A549 (cell line): ENCODE data around the gene TPSB2. TPM values are rescaled to one million over a fixed set of nuclear protein-coding genes. Genes with fewer than 3 reads are reported as not detected.

Source experiments
- ATAC-seq, 2 experiments: fragments of 200-7000 bp in 1 of 2; fragments of >200 bp in 1 of 2; cut with Nextera tagmentation in 1 of 2; cut with Tn5 transposase in 1 of 2; 3 replicates each; pipeline versions ENCODE4 v1.8.0 to v1.9.1; 2018 to 2020; ENCODE audit warnings: mild to moderate bottlenecking in 1 of 2, moderate library complexity in 1 of 2
- CTCF ChIA-PET: fragments of 300-600 bp; sonication (Branson Sonifier 250); formaldehyde crosslinking; extraction: SDS; loops from one replicate; lab custom pipeline; 2021; ENCODE audit warnings: antibody characterized with exemption, inconsistent platforms; lab: Yijun Ruan, JAX
- POLR2A ChIA-PET: fragments of 350-600 bp; formaldehyde crosslinking; extraction: SDS; loops from one replicate; lab custom pipeline; 2021; ENCODE audit warnings: antibody characterized with exemption, inconsistent platforms; lab: Yijun Ruan, JAX
- DNase-seq, 2 experiments: peaks; one replicate each; pipeline versions ENCODE4 v3.0.0 to v3.0.0-alpha.2; 2011 to 2016; ENCODE audit warnings: low read depth in 1 of 2, low spot score in 1 of 2
- FAIRE-seq: peaks from 2 replicates; lab custom pipeline; 2011; peaks lifted over from hg19 to GRCh38; lab: Jason Lieb, UNC
- H3K27ac ChIP-seq, 2 experiments: fragments of >200 bp; sonication (Bioruptor Twin); formaldehyde crosslinking; 3 replicates each; pipeline ENCODE4 v1.5.1; 2016 to 2017
- H3K4me1 ChIP-seq: fragments of >200 bp; sonication (Bioruptor Twin); formaldehyde crosslinking; 3 replicates; pipeline ENCODE4 v1.6.1; 2016
- H3K4me2 ChIP-seq: fragments of >200 bp; sonication (Bioruptor Twin); formaldehyde crosslinking; 3 replicates; pipeline ENCODE4 v1.6.1; 2016
- H3K4me3 ChIP-seq: fragments of >200 bp; sonication (Bioruptor Twin); formaldehyde crosslinking; 3 replicates; pipeline ENCODE4 v1.5.1; 2016
- H3K9me3 ChIP-seq: fragments of >200 bp; sonication (Bioruptor Twin); formaldehyde crosslinking; 3 replicates; pipeline ENCODE4 v1.6.1; 2016
- ATOH8 ChIP-seq: fragments of 250-450 bp; sonication (Bioruptor Pico); IDR thresholded peaks from 2 replicates; pipeline ENCODE4 v1.5.0; 2020; ENCODE audit warnings: low read depth, mild to moderate bottlenecking, moderate library complexity
- BHLHE40 ChIP-seq: IDR thresholded peaks from 2 replicates; pipeline ENCODE4 v1.6.1; 2012; ENCODE audit warnings: low read depth, low read length, inconsistent platforms
- CEBPB ChIP-seq, 2 experiments: fragments of >200 bp in 1 of 2; sonication (Bioruptor Twin) in 1 of 2; formaldehyde crosslinking in 1 of 2; IDR thresholded peaks; 2 replicates each; pipeline ENCODE4 v1.6.1; 2012 to 2016
- CHD2 ChIP-seq: fragments of 150-350 bp; IDR thresholded peaks from 2 replicates; pipeline ENCODE4 v1.6.1; 2014; ENCODE audit warnings: low read length; ENCODE audit not compliant: partially characterized antibody
- CTCF ChIP-seq: fragments of >200 bp; sonication (Bioruptor Twin); formaldehyde crosslinking; IDR thresholded peaks from 3 replicates; pipeline ENCODE4 v1.5.1; 2016
- EHF ChIP-seq: fragments of 250-450 bp; sonication (Bioruptor Pico); IDR thresholded peaks from 2 replicates; pipeline ENCODE4 v1.5.0; 2020; ENCODE audit warnings: mild to moderate bottlenecking
- EP300 ChIP-seq, 2 experiments: fragments of >200 bp; sonication (Bioruptor Twin); formaldehyde crosslinking; IDR thresholded peaks; 2 replicates in 1 of 2; 3 replicates in 1 of 2; pipeline ENCODE4 v1.6.1; 2016 to 2017
- FOSB ChIP-seq: fragments of 250-450 bp; sonication (Bioruptor Pico); IDR thresholded peaks from 2 replicates; pipeline ENCODE4 v1.5.0; 2020; ENCODE audit warnings: mild to moderate bottlenecking, moderate library complexity
- GATA3 ChIP-seq: IDR thresholded peaks from 2 replicates; pipeline ENCODE4 v1.6.1; 2012; ENCODE audit warnings: borderline replicate concordance
- HDAC2 ChIP-seq: fragments of 200-600 bp; sonication (generic); IDR thresholded peaks from 2 replicates; pipeline ENCODE4 v1.6.1; 2016
- HES2 ChIP-seq: fragments of >200 bp; sonication (Bioruptor Twin); formaldehyde crosslinking; IDR thresholded peaks from 2 replicates; pipeline ENCODE4 v1.6.1; 2016
- HOXA7 ChIP-seq: fragments of 250-450 bp; sonication (Bioruptor Pico); IDR thresholded peaks from 2 replicates; pipeline ENCODE4 v1.5.0; 2020; ENCODE audit warnings: mild to moderate bottlenecking, moderate library complexity
- HOXB13 ChIP-seq: fragments of 250-450 bp; sonication (Bioruptor Pico); IDR thresholded peaks from 2 replicates; pipeline ENCODE4 v1.5.0; 2020; ENCODE audit warnings: low read depth, mild to moderate bottlenecking, moderate library complexity
- JUN ChIP-seq, 2 experiments: fragments of >200 bp; sonication (Bioruptor Twin); formaldehyde crosslinking; IDR thresholded peaks; 2 replicates in 1 of 2; 3 replicates in 1 of 2; pipeline ENCODE4 v1.6.1; 2016 to 2017
- KDM1A ChIP-seq: fragments of 200-600 bp; sonication (generic); IDR thresholded peaks from 2 replicates; pipeline ENCODE4 v1.6.1; 2016; ENCODE audit warnings: low read depth, mild to moderate bottlenecking
- KDM5A ChIP-seq: fragments of 200-600 bp; sonication (generic); IDR thresholded peaks from 2 replicates; pipeline ENCODE4 v1.6.1; 2016; ENCODE audit warnings: antibody characterized with exemption, mild to moderate bottlenecking
- MAX ChIP-seq: IDR thresholded peaks from 2 replicates; pipeline ENCODE4 v1.6.1; 2012
- MAZ ChIP-seq: fragments of 150-350 bp; IDR thresholded peaks from 2 replicates; pipeline ENCODE4 v1.6.1; 2014; ENCODE audit warnings: antibody characterized with exemption, low read depth, low read length, borderline replicate concordance
- MYC ChIP-seq: IDR thresholded peaks from 2 replicates; pipeline ENCODE4 v1.6.1; 2012; ENCODE audit warnings: mild to moderate bottlenecking, inconsistent platforms, low read length, improper control_type of control experiment, borderline replicate concordance
- NFE2L2 ChIP-seq: fragments of 150-350 bp; conservative IDR thresholded peaks from 2 replicates; pipeline ENCODE4 v1.6.1; 2014; ENCODE audit warnings: low read length
- NR3C1 ChIP-seq: fragments of >200 bp; sonication (Bioruptor Twin); formaldehyde crosslinking; IDR thresholded peaks from 3 replicates; pipeline ENCODE4 v1.6.1; 2017
- PBX3 ChIP-seq: IDR thresholded peaks from 2 replicates; pipeline ENCODE4 v1.6.1; 2012
- POLR2A ChIP-seq: IDR thresholded peaks from 2 replicates; pipeline ENCODE4 v1.6.1; 2012; ENCODE audit warnings: mild to moderate bottlenecking, low read length
- POLR2AphosphoS2 ChIP-seq: conservative IDR thresholded peaks from 2 replicates; pipeline ENCODE4 v1.6.1; 2012; ENCODE audit warnings: low read length, improper control_type of control experiment, inconsistent platforms
- RAD21 ChIP-seq, 2 experiments: fragments of >200 bp in 1 of 2; sonication (Bioruptor Twin) in 1 of 2; formaldehyde crosslinking in 1 of 2; IDR thresholded peaks in 1 of 2; conservative IDR thresholded peaks in 1 of 2; 2 replicates in 1 of 2; 3 replicates in 1 of 2; pipeline ENCODE4 v1.6.1; 2012 to 2018; ENCODE audit warnings: inconsistent platforms in 1 of 2
- RCOR1 ChIP-seq: fragments of 150-350 bp; IDR thresholded peaks from 2 replicates; pipeline ENCODE4 v1.6.1; 2014; ENCODE audit warnings: antibody characterized with exemption, low read length, low read depth
- RNF2 ChIP-seq: fragments of 200-600 bp; sonication (generic); IDR thresholded peaks from 2 replicates; pipeline ENCODE4 v1.6.1; 2016; ENCODE audit warnings: low read depth, mild to moderate bottlenecking, antibody characterized with exemption, moderate library complexity, borderline replicate concordance
- SMC3 ChIP-seq: fragments of >200 bp; sonication (Bioruptor Twin); formaldehyde crosslinking; IDR thresholded peaks from 3 replicates; pipeline ENCODE4 v1.6.1; 2018; ENCODE audit warnings: inconsistent platforms
- TFCP2L1 ChIP-seq: fragments of 250-450 bp; sonication (Bioruptor Pico); IDR thresholded peaks from 2 replicates; pipeline ENCODE4 v1.5.0; 2021; ENCODE audit warnings: mild to moderate bottlenecking
- USF2 ChIP-seq: fragments of 450-650 bp; IDR thresholded peaks from 2 replicates; pipeline ENCODE4 v1.6.1; 2014; ENCODE audit warnings: antibody characterized with exemption
- ZC3H11A ChIP-seq: fragments of 450-650 bp; IDR thresholded peaks from 2 replicates; pipeline ENCODE4 v1.6.1; 2014; ENCODE audit warnings: antibody characterized with exemption, mild to moderate bottlenecking
- ZFP36 ChIP-seq: fragments of 450-650 bp; IDR thresholded peaks from 2 replicates; pipeline ENCODE4 v1.6.1; 2014; ENCODE audit warnings: borderline replicate concordance; ENCODE audit not compliant: partially characterized antibody
- ZNF302 ChIP-seq: fragments of 250-450 bp; sonication (Bioruptor Pico); IDR thresholded peaks from 2 replicates; pipeline ENCODE4 v1.9.0; 2021; ENCODE audit warnings: inconsistent platforms, mild to moderate bottlenecking, moderate library complexity
- ZSCAN20 ChIP-seq: fragments of 250-450 bp; sonication (Bioruptor Pico); IDR thresholded peaks from 2 replicates; pipeline ENCODE4 v1.8.0; 2022; ENCODE audit warnings: mild to moderate bottlenecking, moderate library complexity
- WGBS: methylation state at CpG from one replicate; pipeline ENCODE4 v1.1.6; 2017; ENCODE audit errors: missing lambda C conversion rate; 5-methylcytosine and 5-hydroxymethylcytosine counted together
- polyA plus RNA-seq, 4 experiments: library from polyadenylated mRNA; depleted of rRNA in 3 of 4; stranded (reverse); fragments of >200 nt; fragmentation: RNase III in 1 of 4; extraction: RNeasy Plus Mini Kit Qiagen cat#74134 plus additional on column Dnase treatment in 1 of 4; gene quantifications; 2 replicates in 3 of 4; 3 replicates in 1 of 4; pipeline ENCODE4 v1.2.3, GENCODE V29; 2011 to 2017

Gene TPSB2
- polyA plus RNA-seq, 2 of the 4 experiments (the other 2 are of a cell fraction), result not detected

- H3K4me1 ChIP-seq, result 0 out of 3 replicates have a peak, but pooled peaks cover 5% of the 10 kb centered on the region
- no peak overlapping the region for H3K4me2 ChIP-seq
- no peaks in the 10 kb centered on the region for H3K9me3 ChIP-seq
- POLR2A ChIA-PET, result no interaction called here
- CTCF ChIA-PET, result interaction anchor here (1.0 kb wide), 1 partner anchor 37 kb away, joined by 6 read pairs; no protein-coding TSS in a partner anchor
- no peak for ATAC-seq
- H3K27ac ChIP-seq, result no peak overlapping the region
- TF ChIP-seq ATOH8 (CRISPR knock-in tag), result no peak
- no peak for TF ChIP-seq HOXA7 (CRISPR knock-in tag)
- TF ChIP-seq MAZ, result no peak
- TF ChIP-seq USF2, result no peak
- no peak for TF ChIP-seq EP300 (IDR thresholded peaks at IDR 0.05)
- no peak for TF ChIP-seq MAX
- TF ChIP-seq HES2, result no peak
- no peak for TF ChIP-seq RAD21 (conservative IDR thresholded peaks at IDR 0.05 in 1 of 2, IDR thresholded peaks at IDR 0.05 in 1 of 2)
- TF ChIP-seq ZC3H11A, result no peak
- TF ChIP-seq SMC3, result no peak
- no peak for TF ChIP-seq POLR2AphosphoS2
- no peak for TF ChIP-seq GATA3
- TF ChIP-seq CEBPB (IDR thresholded peaks at IDR 0.05), result no peak
- TF ChIP-seq KDM1A, result no peak
- TF ChIP-seq HOXB13, result no peak
- TF ChIP-seq NFE2L2, result no peak
- no peak for TF ChIP-seq PBX3
- TF ChIP-seq TFCP2L1 (CRISPR knock-in tag), result no peak
- TF ChIP-seq EHF (CRISPR knock-in tag), result no peak
- TF ChIP-seq, all 56 proteins: peak for 0
- H3K4me3 ChIP-seq, result no peak overlapping the region
- DNase-seq (no peak), FAIRE-seq (no peak)
- 72% methylated on average over 11 of the region's 15 CpGs for WGBS
Measured at GRCh38 chr16:1263591-1264344, 33.8 kb upstream of the TPSB2 start.

- DNase-seq (no peak), FAIRE-seq (no peak), ATAC-seq (no peak)
- no peak overlapping the region for H3K4me2 ChIP-seq
- CTCF ChIA-PET, result interaction anchor here (1.0 to 1.9 kb wide), 2 partner anchors 27 to 38 kb away, joined by 5 to 6 read pairs; no protein-coding TSS in a partner anchor
- POLR2A ChIA-PET, result no interaction called here
- H3K27ac ChIP-seq, result no peak overlapping the region
- no peak overlapping the region for H3K4me3 ChIP-seq
- no peaks in the 10 kb centered on the region for H3K9me3 ChIP-seq
- H3K4me1 ChIP-seq, result 0 out of 3 replicates have a peak, but pooled peaks cover 5% of the 10 kb centered on the region
- 83% methylated on average over 1 of the region's 9 CpGs for WGBS
- TF ChIP-seq POLR2A (no peak), HDAC2 (no peak), BHLHE40 (no peak), FOSB (no peak), RAD21 (conservative IDR thresholded peaks at IDR 0.05 in 1 of 2, IDR thresholded peaks at IDR 0.05 in 1 of 2) (no peak), CTCF (no peak), RNF2 (no peak), ZC3H11A (no peak), ZNF302 (CRISPR knock-in tag) (no peak), ZSCAN20 (CRISPR knock-in tag) (no peak), JUN (IDR thresholded peaks at IDR 0.05) (no peak), KDM5A (no peak), POLR2AphosphoS2 (no peak), NR3C1 (no peak), ZFP36 (no peak), CHD2 (no peak), TFCP2L1 (CRISPR knock-in tag) (no peak), MYC (no peak), RCOR1 (no peak)
Measured at GRCh38 chr16:1262846-1263221, 32.9 kb upstream of the TPSB2 start.
